ENCODE results near the gene HAND1. TPM values are rescaled to one million over a fixed set of nuclear protein-coding genes. Genes with fewer than 3 reads are reported as not detected.

Gene HAND1
- total and polyA plus RNA-seq, 9 of the 15 experiments (the other 6 are each of a cell fraction or from before 2014, with no cell fraction given): not detected

DNA sequence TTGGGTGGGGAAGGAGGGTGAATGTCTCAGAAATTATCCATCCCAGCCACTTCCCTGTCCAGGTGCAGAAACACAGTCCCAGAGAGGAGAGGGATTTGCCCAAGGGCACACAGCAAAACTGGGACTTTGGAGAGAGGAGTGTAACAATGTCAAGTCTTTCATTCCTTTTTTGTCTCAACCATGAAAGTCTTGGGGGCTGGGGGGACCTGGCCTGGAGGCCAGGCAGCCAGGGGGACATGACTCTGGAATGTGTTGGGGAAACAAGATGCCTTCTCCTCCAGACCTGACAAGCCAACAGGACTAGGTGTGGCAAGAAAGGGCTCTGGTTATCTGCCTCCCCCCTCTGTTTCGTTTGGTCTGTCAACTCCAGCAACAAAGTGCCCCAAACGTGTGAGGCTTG, 13.9 kb upstream of the HAND1 start:
- H3K79me2 ChIP-seq (ENCODE audit: control insufficient read depth, insufficient read depth, low read length): no peaks in the 10 kb centered on the region
- ChIA-PET CTCF (ENCODE audit: low intra/inter-chr PET ratio) (no interaction called here), POLR2A (interaction anchor here (0.6 kb wide), 1 partner anchor 31 kb away, joined by 3 read pairs; no protein-coding TSS in a partner anchor)
- no peak overlapping the region for H3K27ac ChIP-seq (ENCODE audit: extremely low read depth, low read depth, low read length)
- no peaks in the 10 kb centered on the region for H3K36me3 ChIP-seq (ENCODE audit: control insufficient read depth, insufficient read depth, low read length)
- no peaks in the 10 kb centered on the region for H3K9me3 ChIP-seq (replicated peaks; ENCODE audit: control insufficient read depth, insufficient read depth, low read depth, low read length)
- H3K9me1 ChIP-seq (ENCODE audit: control insufficient read depth, insufficient read depth, low read length): no peaks in the 10 kb centered on the region
- no TSS peak for BruUV-seq (replicated peaks)
- ATAC-seq (no peak), DNase-seq (ENCODE audit: extremely low read depth in 1 of 4, low spot score in 3 of 4) (no peak), FAIRE-seq (no peak)
- no peak overlapping the region for H3K4me3 ChIP-seq
- intact Hi-C loops (cut with micrococcal nuclease) (no loop called here), in situ Hi-C loops (cut with MboI) (no loop called here)
- no peak overlapping the region for H3K9ac ChIP-seq (ENCODE audit: insufficient read depth in 1 of 2, low read depth in 2 of 2, low read length in 2 of 2)
- H3K4me1 ChIP-seq (replicated peaks in 1 of 2; ENCODE audit: control insufficient read depth in 2 of 2, insufficient read depth in 2 of 2, low read length in 2 of 2): 0 out of 5 replicates have a peak, but pooled peaks cover 0 to 3% of the 10 kb centered on the region in 2 experiments
- H3K27me3 ChIP-seq (ENCODE audit: control insufficient read depth in 2 of 2, insufficient read depth in 2 of 2, low read length in 2 of 2): peaks cover 16 to 19% of the 10 kb centered on the region in 2 experiments; a peak in 4 of 5 replicates
- no peaks in the 10 kb centered on the region for H4K20me1 ChIP-seq (replicated peaks; ENCODE audit: control insufficient read depth, insufficient read depth, low read length)
- H2AFZ ChIP-seq (ENCODE audit: low read depth, low read length): no peak overlapping the region
- no peak overlapping the region for H3K4me2 ChIP-seq (ENCODE audit: insufficient read depth, low read length)
- 0% methylated on average over 2 of the region's 2 CpGs for WGBS (ENCODE audit: insufficient coverage, low coverage, missing lambda C conversion rate)
- TF ChIP-seq, protein P1, sequence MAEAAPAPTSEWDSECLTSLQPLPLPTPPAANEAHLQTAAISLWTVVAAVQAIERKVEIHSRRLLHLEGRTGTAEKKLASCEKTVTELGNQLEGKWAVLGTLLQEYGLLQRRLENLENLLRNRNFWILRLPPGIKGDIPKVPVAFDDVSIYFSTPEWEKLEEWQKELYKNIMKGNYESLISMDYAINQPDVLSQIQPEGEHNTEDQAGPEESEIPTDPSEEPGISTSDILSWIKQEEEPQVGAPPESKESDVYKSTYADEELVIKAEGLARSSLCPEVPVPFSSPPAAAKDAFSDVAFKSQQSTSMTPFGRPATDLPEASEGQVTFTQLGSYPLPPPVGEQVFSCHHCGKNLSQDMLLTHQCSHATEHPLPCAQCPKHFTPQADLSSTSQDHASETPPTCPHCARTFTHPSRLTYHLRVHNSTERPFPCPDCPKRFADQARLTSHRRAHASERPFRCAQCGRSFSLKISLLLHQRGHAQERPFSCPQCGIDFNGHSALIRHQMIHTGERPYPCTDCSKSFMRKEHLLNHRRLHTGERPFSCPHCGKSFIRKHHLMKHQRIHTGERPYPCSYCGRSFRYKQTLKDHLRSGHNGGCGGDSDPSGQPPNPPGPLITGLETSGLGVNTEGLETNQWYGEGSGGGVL (CRISPR knock-in tag; IDR thresholded peaks at IDR 0.05): no peak
- no peak for TF ChIP-seq BRF2 (IDR thresholded peaks at IDR 0.05; ENCODE audit: borderline replicate concordance, insufficient read depth, insufficient read length)
- TF ChIP-seq CEBPZ (IDR thresholded peaks at IDR 0.05; ENCODE audit: borderline replicate concordance, low read depth, low read length): no peak
- TF ChIP-seq, protein P2, sequence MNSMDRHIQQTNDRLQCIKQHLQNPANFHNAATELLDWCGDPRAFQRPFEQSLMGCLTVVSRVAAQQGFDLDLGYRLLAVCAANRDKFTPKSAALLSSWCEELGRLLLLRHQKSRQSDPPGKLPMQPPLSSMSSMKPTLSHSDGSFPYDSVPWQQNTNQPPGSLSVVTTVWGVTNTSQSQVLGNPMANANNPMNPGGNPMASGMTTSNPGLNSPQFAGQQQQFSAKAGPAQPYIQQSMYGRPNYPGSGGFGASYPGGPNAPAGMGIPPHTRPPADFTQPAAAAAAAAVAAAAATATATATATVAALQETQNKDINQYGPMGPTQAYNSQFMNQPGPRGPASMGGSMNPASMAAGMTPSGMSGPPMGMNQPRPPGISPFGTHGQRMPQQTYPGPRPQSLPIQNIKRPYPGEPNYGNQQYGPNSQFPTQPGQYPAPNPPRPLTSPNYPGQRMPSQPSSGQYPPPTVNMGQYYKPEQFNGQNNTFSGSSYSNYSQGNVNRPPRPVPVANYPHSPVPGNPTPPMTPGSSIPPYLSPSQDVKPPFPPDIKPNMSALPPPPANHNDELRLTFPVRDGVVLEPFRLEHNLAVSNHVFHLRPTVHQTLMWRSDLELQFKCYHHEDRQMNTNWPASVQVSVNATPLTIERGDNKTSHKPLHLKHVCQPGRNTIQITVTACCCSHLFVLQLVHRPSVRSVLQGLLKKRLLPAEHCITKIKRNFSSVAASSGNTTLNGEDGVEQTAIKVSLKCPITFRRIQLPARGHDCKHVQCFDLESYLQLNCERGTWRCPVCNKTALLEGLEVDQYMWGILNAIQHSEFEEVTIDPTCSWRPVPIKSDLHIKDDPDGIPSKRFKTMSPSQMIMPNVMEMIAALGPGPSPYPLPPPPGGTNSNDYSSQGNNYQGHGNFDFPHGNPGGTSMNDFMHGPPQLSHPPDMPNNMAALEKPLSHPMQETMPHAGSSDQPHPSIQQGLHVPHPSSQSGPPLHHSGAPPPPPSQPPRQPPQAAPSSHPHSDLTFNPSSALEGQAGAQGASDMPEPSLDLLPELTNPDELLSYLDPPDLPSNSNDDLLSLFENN (IDR thresholded peaks at IDR 0.05; ENCODE audit: low read depth in 2 of 2, low read length in 2 of 2): no peak
- no peak for TF ChIP-seq TOE1 (IDR thresholded peaks at IDR 0.05; ENCODE audit: borderline replicate concordance)
- TF ChIP-seq TOE1 (CRISPR knock-in tag; IDR thresholded peaks at IDR 0.05; ENCODE audit: borderline replicate concordance, low read depth): no peak
- TF ChIP-seq ZNF175 (CRISPR knock-in tag; IDR thresholded peaks at IDR 0.05; ENCODE audit: low read depth): no peak
- TF ChIP-seq ZNF41 (CRISPR knock-in tag; conservative IDR thresholded peaks at IDR 0.05): no peak
- no peak for TF ChIP-seq NFXL1 (CRISPR knock-in tag; IDR thresholded peaks at IDR 0.05)
- TF ChIP-seq THRB (CRISPR knock-in tag; conservative IDR thresholded peaks at IDR 0.05): no peak
